ENCODE measurements around the gene RPS23. TPM values are rescaled to one million over a fixed set of nuclear protein-coding genes. Genes with fewer than 3 reads are reported as not detected.

The RPS23 gene
- total and polyA plus RNA-seq, 8 donors, result 735 to 1,904 (median 1,035) TPM

DNA sequence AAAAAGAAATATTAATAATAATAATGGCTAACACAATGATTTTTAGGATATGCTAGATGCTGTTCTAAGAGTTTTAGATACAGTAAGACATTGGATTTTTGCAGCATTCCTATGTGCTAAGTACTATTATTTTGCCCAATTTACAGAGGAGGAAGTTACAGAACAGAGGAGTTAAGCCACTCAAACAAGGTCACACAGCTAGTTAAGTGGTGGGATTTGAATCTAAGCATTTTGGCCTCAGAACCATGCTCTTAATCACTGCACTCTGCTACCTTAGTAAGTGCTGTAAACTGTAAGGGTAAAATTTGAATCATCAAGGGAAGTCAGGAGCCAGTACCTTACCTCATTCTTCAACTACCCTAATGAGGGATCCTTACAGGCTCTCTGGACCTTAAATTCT lies 25.4 kb downstream of the RPS23 start:
- no peaks in the 10 kb centered on the region for H3K9me3 ChIP-seq
- ATAC-seq, result no peak
- FAIRE-seq, result no peak
- DNase-seq, result no peak
- TF ChIP-seq, protein P1, sequence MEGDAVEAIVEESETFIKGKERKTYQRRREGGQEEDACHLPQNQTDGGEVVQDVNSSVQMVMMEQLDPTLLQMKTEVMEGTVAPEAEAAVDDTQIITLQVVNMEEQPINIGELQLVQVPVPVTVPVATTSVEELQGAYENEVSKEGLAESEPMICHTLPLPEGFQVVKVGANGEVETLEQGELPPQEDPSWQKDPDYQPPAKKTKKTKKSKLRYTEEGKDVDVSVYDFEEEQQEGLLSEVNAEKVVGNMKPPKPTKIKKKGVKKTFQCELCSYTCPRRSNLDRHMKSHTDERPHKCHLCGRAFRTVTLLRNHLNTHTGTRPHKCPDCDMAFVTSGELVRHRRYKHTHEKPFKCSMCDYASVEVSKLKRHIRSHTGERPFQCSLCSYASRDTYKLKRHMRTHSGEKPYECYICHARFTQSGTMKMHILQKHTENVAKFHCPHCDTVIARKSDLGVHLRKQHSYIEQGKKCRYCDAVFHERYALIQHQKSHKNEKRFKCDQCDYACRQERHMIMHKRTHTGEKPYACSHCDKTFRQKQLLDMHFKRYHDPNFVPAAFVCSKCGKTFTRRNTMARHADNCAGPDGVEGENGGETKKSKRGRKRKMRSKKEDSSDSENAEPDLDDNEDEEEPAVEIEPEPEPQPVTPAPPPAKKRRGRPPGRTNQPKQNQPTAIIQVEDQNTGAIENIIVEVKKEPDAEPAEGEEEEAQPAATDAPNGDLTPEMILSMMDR (IDR thresholded peaks at IDR 0.05), result no peak
- no peaks in the 10 kb centered on the region for H3K36me3 ChIP-seq
- no peak overlapping the region for H3K4me3 ChIP-seq
- no peaks in the 10 kb centered on the region for H3K27me3 ChIP-seq
- H3K4me1 ChIP-seq, result no peaks in the 10 kb centered on the region
- intact Hi-C loops (cut with DNase I), result no loop called here
- no peak overlapping the region for H3K27ac ChIP-seq

DNA sequence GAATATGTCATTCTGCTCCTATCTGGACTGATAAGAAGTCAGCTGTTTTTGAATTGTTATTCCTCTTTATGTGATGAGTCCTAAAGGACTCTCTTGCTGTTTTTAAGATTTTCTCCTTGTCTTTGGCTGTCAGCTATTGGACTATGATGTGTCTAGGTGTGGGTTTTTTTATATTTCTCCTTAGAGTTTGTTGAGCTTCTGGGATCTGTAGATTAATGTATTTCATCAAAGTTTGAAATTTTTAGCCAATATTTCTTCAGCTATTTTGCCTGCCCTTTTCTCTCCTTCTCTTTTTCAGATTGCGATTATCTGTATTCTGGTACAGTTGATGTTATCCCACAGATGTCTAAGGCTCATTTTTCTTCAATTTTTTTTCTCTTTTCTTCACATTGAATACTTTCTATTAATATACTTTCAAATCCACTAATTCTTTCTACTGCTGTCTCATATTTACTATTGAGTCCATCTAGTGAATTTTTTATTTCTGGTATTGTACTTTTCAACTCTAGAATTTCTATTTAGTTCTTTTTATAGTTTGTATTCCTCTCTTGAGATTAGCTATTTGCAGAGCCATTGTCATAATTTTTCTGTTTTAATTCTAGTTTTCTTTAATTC lies 31.1 kb downstream of the RPS23 start:
- intact Hi-C loops (cut with DNase I), result no loop called here
- DNase-seq (no peak), FAIRE-seq (no peak), ATAC-seq (no peak)
- TF ChIP-seq, protein P1 (IDR thresholded peaks at IDR 0.05), result no peak
- WGBS, 2 donors, result 95 to 100% methylated on average over 1 of the region's 1 CpG
- no peaks in the 10 kb centered on the region for H3K36me3 ChIP-seq
- H3K27ac ChIP-seq, result no peak overlapping the region
- H3K4me1 ChIP-seq, result no peaks in the 10 kb centered on the region
- no peaks in the 10 kb centered on the region for H3K9me3 ChIP-seq
- no peak overlapping the region for H3K4me3 ChIP-seq
- no peaks in the 10 kb centered on the region for H3K27me3 ChIP-seq

DNA sequence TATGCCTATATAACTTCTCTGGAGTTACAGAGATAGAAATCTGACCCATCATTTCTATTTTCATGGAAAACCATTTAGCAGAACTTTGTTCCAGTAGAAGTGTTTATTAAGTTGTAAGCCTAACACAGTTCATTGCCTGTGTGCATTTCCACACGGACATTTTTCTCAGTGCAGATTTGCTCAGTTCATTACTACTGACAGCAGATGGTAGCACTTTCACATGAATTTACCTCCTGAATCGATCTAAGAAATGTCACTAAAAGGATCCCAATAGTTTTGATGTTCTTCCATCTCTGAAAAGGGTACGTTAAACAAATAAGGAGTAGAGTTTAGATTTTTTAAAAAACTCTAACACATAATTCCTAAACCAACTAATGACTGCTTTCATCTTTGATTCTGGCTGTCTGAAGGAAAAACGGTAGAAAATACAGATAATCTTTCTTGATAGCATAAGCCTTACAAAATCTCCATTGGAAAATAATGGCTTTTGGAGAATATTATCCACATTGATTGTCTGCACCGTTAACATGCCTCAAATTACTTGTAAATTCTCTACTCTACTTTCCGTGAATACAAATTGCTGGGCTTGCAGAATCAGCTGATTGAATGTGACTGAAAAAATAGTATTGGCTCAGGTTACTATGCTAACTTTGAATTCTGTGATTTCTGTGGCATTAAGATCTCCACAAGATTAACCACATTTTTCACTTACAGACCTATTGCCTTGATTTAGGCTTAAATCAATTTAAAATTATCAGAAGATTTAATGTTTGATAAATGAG lies 33.1 kb downstream of the RPS23 start:
- no peaks in the 10 kb centered on the region for H3K4me1 ChIP-seq
- DNase-seq, result no peak
- 54 to 55% methylated on average over 6 of the region's 6 CpGs for WGBS, 2 donors
- H3K27ac ChIP-seq, result no peak overlapping the region
- peak in 1 of 4 donors; percentile 52 for ATAC-seq
- no peak for FAIRE-seq
- intact Hi-C loops (cut with DNase I), result no loop called here
- no peaks in the 10 kb centered on the region for H3K36me3 ChIP-seq
- no peaks in the 10 kb centered on the region for H3K9me3 ChIP-seq
- no peaks in the 10 kb centered on the region for H3K27me3 ChIP-seq
- no peak overlapping the region for H3K4me3 ChIP-seq
- TF ChIP-seq, protein P1 (IDR thresholded peaks at IDR 0.05), result no peak

DNA sequence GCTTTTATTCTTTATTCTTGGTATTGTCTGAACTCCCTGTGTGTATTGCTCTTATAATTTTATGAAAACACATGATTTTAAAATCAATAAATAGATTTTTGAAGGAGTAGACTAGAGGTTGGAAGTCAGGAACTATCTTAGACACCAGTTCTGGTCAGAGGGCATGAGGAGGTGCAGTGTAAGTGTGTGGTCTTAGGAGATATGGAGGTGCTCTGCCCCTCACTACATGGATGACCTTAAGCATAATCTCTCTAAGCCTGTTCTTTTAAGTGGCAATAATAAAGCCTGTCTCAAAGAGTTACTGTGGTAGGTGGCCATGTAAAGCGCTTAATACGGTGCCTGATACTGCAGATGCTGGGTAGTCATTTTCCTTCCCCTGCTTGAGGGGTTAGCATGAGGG lies 34.0 kb downstream of the RPS23 start:
- Histone ChIP-seq H3K27me3 (no peaks in the 10 kb centered on the region), H3K27ac (no peak overlapping the region), H3K4me1 (no peaks in the 10 kb centered on the region), H3K9me3 (no peaks in the 10 kb centered on the region), H3K4me3 (no peak overlapping the region), H3K36me3 (no peaks in the 10 kb centered on the region)
- no peak for DNase-seq
- FAIRE-seq, result no peak
- 97 to 98% methylated on average over 2 of the region's 2 CpGs for WGBS, 2 donors
- intact Hi-C loops (cut with DNase I), result no loop called here
- TF ChIP-seq, protein P1 (IDR thresholded peaks at IDR 0.05), result no peak
- ATAC-seq, result no peak

DNA sequence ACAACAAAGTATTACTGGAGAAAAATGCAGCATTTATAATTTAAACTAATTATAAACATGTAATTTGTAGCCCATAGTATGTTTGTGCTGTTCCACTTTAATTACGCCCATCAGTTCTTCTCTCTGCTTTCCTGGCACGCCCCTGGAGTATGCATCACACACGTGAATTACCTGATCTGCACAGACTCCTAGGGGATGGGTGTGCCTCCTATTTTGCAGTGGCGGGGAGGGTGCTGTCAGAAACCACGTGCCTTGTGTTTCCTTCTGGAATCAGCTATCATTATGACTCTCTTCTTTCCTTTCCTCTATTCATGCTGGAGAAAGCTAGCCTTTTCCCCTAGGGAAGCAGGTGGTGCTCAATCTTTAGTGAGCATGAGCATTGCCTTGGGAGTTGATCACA lies 43.3 kb downstream of the RPS23 start:
- TF ChIP-seq, protein P1 (IDR thresholded peaks at IDR 0.05), result no peak
- Histone ChIP-seq H3K36me3 (no peaks in the 10 kb centered on the region), H3K4me3 (no peak overlapping the region), H3K9me3 (no peaks in the 10 kb centered on the region), H3K4me1 (no peaks in the 10 kb centered on the region), H3K27me3 (no peaks in the 10 kb centered on the region), H3K27ac (no peak overlapping the region)
- 79 to 85% methylated on average over 5 of the region's 5 CpGs for WGBS, 2 donors
- ATAC-seq (no peak), DNase-seq (no peak), FAIRE-seq (no peak)
- intact Hi-C loops (cut with DNase I), result no loop called here

All from pancreas (tissue), 10 donors.